Measurements from ENCODE around the gene UBE4B.

DNA sequence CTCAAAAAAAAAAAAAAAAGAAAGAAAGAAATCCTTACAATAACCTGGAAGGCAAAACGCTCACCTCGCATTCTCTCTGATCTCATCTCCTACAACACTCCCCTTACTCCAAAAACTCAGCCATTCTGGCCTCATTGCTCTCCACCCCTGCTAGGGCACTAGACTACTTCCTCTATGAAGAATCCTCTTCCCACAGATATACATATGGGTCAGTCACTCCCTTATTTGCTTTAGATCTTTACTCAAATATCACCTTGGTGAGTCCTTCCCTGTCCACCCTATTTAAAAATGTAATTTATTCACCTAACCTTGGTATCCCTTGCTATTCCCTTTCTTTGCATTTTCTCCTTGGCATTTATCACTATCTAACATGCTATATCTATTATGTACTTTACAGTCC, 153.0 kb downstream of the UBE4B start:
- TF ChIP-seq, protein P1, sequence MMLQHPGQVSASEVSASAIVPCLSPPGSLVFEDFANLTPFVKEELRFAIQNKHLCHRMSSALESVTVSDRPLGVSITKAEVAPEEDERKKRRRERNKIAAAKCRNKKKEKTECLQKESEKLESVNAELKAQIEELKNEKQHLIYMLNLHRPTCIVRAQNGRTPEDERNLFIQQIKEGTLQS (CRISPR knock-in tag; IDR thresholded peaks at IDR 0.05) = no peak
- TF ChIP-seq, protein P2, sequence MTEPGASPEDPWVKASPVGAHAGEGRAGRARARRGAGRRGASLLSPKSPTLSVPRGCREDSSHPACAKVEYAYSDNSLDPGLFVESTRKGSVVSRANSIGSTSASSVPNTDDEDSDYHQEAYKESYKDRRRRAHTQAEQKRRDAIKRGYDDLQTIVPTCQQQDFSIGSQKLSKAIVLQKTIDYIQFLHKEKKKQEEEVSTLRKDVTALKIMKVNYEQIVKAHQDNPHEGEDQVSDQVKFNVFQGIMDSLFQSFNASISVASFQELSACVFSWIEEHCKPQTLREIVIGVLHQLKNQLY (CRISPR knock-in tag; IDR thresholded peaks at IDR 0.05) = no peak
- no peak for TF ChIP-seq ZNF354B (CRISPR knock-in tag; IDR thresholded peaks at IDR 0.05)
- TF ChIP-seq YY1 (IDR thresholded peaks at IDR 0.05; ENCODE audit: insufficient read depth, insufficient replicate concordance, low read depth, low read length) = no peak

Data from HepG2 (cell line).